ENCODE results near the gene ZNF292.

ZNF292 gene

GRCh38 chr6:87274660-87275274 is 119.4 kb downstream of the ZNF292 start:
- Histone ChIP-seq H3K4me3 (ENCODE audit: extremely low read depth, insufficient read depth, low read length, poor library complexity, severe bottlenecking) (no peak overlapping the region), H3K9me3 (ENCODE audit: control insufficient read depth, low read length) (no peaks in the 10 kb centered on the region), H3K27ac (ENCODE audit: low read depth, low read length, severe bottlenecking) (no peak overlapping the region), H3K36me3 (ENCODE audit: control insufficient read depth, insufficient read depth, low read length) (no peaks in the 10 kb centered on the region), H3K4me1 (ENCODE audit: control insufficient read depth, insufficient read depth, low read length, poor library complexity, severe bottlenecking) (no peaks in the 10 kb centered on the region)
- 96 to 97% methylated on average over 5 of the region's 7 CpGs for WGBS, 2 experiments (ENCODE audit: insufficient coverage in 2 of 2)

- Histone ChIP-seq H3K36me3 (ENCODE audit: control insufficient read depth, insufficient read depth, low read length) (no peaks in the 10 kb centered on the region), H3K27ac (ENCODE audit: low read depth, low read length, severe bottlenecking) (no peak overlapping the region), H3K4me3 (ENCODE audit: extremely low read depth, insufficient read depth, low read length, poor library complexity, severe bottlenecking) (no peak overlapping the region), H3K9me3 (ENCODE audit: control insufficient read depth, low read length) (no peaks in the 10 kb centered on the region), H3K4me1 (ENCODE audit: control insufficient read depth, insufficient read depth, low read length, poor library complexity, severe bottlenecking) (no peaks in the 10 kb centered on the region)
- no CpG with 5 or more reads among the region's 1 CpG for WGBS, 2 experiments (ENCODE audit: insufficient coverage in 2 of 2)
Measured at GRCh38 chr6:87276624-87277023, 121.3 kb downstream of the ZNF292 start.

GRCh38 chr6:87277123-87277522 is 121.8 kb downstream of the ZNF292 start:
- H3K9me3 ChIP-seq (ENCODE audit: control insufficient read depth, low read length), result no peaks in the 10 kb centered on the region
- H3K4me1 ChIP-seq (ENCODE audit: control insufficient read depth, insufficient read depth, low read length, poor library complexity, severe bottlenecking), result no peaks in the 10 kb centered on the region
- no peak overlapping the region for H3K27ac ChIP-seq (ENCODE audit: low read depth, low read length, severe bottlenecking)
- H3K4me3 ChIP-seq (ENCODE audit: extremely low read depth, insufficient read depth, low read length, poor library complexity, severe bottlenecking), result no peak overlapping the region
- no peaks in the 10 kb centered on the region for H3K36me3 ChIP-seq (ENCODE audit: control insufficient read depth, insufficient read depth, low read length)

GRCh38 chr6:87279196-87279595 is 123.8 kb downstream of the ZNF292 start:
- WGBS, 2 experiments (ENCODE audit: insufficient coverage in 2 of 2), result 100% methylated on average over 1 of the region's 2 CpGs; no CpG with 5 or more reads in 1 of the 2 experiments
- Histone ChIP-seq H3K27ac (ENCODE audit: low read depth, low read length, severe bottlenecking) (no peak overlapping the region), H3K9me3 (ENCODE audit: control insufficient read depth, low read length) (no peaks in the 10 kb centered on the region), H3K36me3 (ENCODE audit: control insufficient read depth, insufficient read depth, low read length) (no peaks in the 10 kb centered on the region), H3K4me3 (ENCODE audit: extremely low read depth, insufficient read depth, low read length, poor library complexity, severe bottlenecking) (no peak overlapping the region), H3K4me1 (ENCODE audit: control insufficient read depth, insufficient read depth, low read length, poor library complexity, severe bottlenecking) (no peaks in the 10 kb centered on the region)

- Histone ChIP-seq H3K36me3 (ENCODE audit: control insufficient read depth, insufficient read depth, low read length) (no peaks in the 10 kb centered on the region), H3K4me3 (ENCODE audit: extremely low read depth, insufficient read depth, low read length, poor library complexity, severe bottlenecking) (no peak overlapping the region), H3K27ac (ENCODE audit: low read depth, low read length, severe bottlenecking) (no peak overlapping the region), H3K4me1 (ENCODE audit: control insufficient read depth, insufficient read depth, low read length, poor library complexity, severe bottlenecking) (no peaks in the 10 kb centered on the region), H3K9me3 (ENCODE audit: control insufficient read depth, low read length) (no peaks in the 10 kb centered on the region)
- 67 to 90% methylated on average over 1 of the region's 1 CpG for WGBS, 2 experiments (ENCODE audit: insufficient coverage in 2 of 2)
Measured at GRCh38 chr6:87281426-87281825, 126.1 kb downstream of the ZNF292 start.

- H3K36me3 ChIP-seq (ENCODE audit: control insufficient read depth, insufficient read depth, low read length), result no peaks in the 10 kb centered on the region
- WGBS, 2 experiments (ENCODE audit: insufficient coverage in 2 of 2), result 88% methylated on average over 1 of the region's 1 CpG; no CpG with 5 or more reads in 1 of the 2 experiments
- H3K4me1 ChIP-seq (ENCODE audit: control insufficient read depth, insufficient read depth, low read length, poor library complexity, severe bottlenecking), result no peaks in the 10 kb centered on the region
- H3K27ac ChIP-seq (ENCODE audit: low read depth, low read length, severe bottlenecking), result no peak overlapping the region
- H3K4me3 ChIP-seq (ENCODE audit: extremely low read depth, insufficient read depth, low read length, poor library complexity, severe bottlenecking), result no peak overlapping the region
- no peaks in the 10 kb centered on the region for H3K9me3 ChIP-seq (ENCODE audit: control insufficient read depth, low read length)
Measured at GRCh38 chr6:87282743-87283142, 127.4 kb downstream of the ZNF292 start.

GRCh38 chr6:87283461-87283860 is 128.1 kb downstream of the ZNF292 start:
- Histone ChIP-seq H3K27ac (ENCODE audit: low read depth, low read length, severe bottlenecking) (no peak overlapping the region), H3K4me3 (ENCODE audit: extremely low read depth, insufficient read depth, low read length, poor library complexity, severe bottlenecking) (no peak overlapping the region), H3K9me3 (ENCODE audit: control insufficient read depth, low read length) (no peaks in the 10 kb centered on the region), H3K4me1 (ENCODE audit: control insufficient read depth, insufficient read depth, low read length, poor library complexity, severe bottlenecking) (no peaks in the 10 kb centered on the region), H3K36me3 (ENCODE audit: control insufficient read depth, insufficient read depth, low read length) (no peaks in the 10 kb centered on the region)
- WGBS, 2 experiments (ENCODE audit: insufficient coverage in 2 of 2), result 85% methylated on average over 2 of the region's 3 CpGs; no CpG with 5 or more reads in 1 of the 2 experiments

- no peak overlapping the region for H3K4me3 ChIP-seq (ENCODE audit: extremely low read depth, insufficient read depth, low read length, poor library complexity, severe bottlenecking)
- H3K9me3 ChIP-seq (ENCODE audit: control insufficient read depth, low read length), result no peaks in the 10 kb centered on the region
- H3K27ac ChIP-seq (ENCODE audit: low read depth, low read length, severe bottlenecking), result no peak overlapping the region
- no peaks in the 10 kb centered on the region for H3K36me3 ChIP-seq (ENCODE audit: control insufficient read depth, insufficient read depth, low read length)
- no peaks in the 10 kb centered on the region for H3K4me1 ChIP-seq (ENCODE audit: control insufficient read depth, insufficient read depth, low read length, poor library complexity, severe bottlenecking)
- no CpG with 5 or more reads among the region's 2 CpGs for WGBS, 2 experiments (ENCODE audit: insufficient coverage in 2 of 2)
Measured at GRCh38 chr6:87287251-87287650, 131.9 kb downstream of the ZNF292 start.

- no peaks in the 10 kb centered on the region for H3K36me3 ChIP-seq (ENCODE audit: control insufficient read depth, insufficient read depth, low read length)
- no peak overlapping the region for H3K27ac ChIP-seq (ENCODE audit: low read depth, low read length, severe bottlenecking)
- H3K9me3 ChIP-seq (ENCODE audit: control insufficient read depth, low read length), result no peaks in the 10 kb centered on the region
- H3K4me1 ChIP-seq (ENCODE audit: control insufficient read depth, insufficient read depth, low read length, poor library complexity, severe bottlenecking), result no peaks in the 10 kb centered on the region
- WGBS, 2 experiments (ENCODE audit: insufficient coverage in 2 of 2), result 89 to 92% methylated on average over 2 to 3 of the region's 3 CpGs
- H3K4me3 ChIP-seq (ENCODE audit: extremely low read depth, insufficient read depth, low read length, poor library complexity, severe bottlenecking), result no peak overlapping the region
Measured at GRCh38 chr6:87289571-87289970, 134.2 kb downstream of the ZNF292 start.

GRCh38 chr6:87291883-87292282 is 136.5 kb downstream of the ZNF292 start:
- Histone ChIP-seq H3K36me3 (ENCODE audit: control insufficient read depth, insufficient read depth, low read length) (no peaks in the 10 kb centered on the region), H3K4me1 (ENCODE audit: control insufficient read depth, insufficient read depth, low read length, poor library complexity, severe bottlenecking) (no peaks in the 10 kb centered on the region), H3K27ac (ENCODE audit: low read depth, low read length, severe bottlenecking) (no peak overlapping the region), H3K4me3 (ENCODE audit: extremely low read depth, insufficient read depth, low read length, poor library complexity, severe bottlenecking) (no peak overlapping the region), H3K9me3 (ENCODE audit: control insufficient read depth, low read length) (no peaks in the 10 kb centered on the region)
- no CpG with 5 or more reads among the region's 2 CpGs for WGBS, 2 experiments (ENCODE audit: insufficient coverage in 2 of 2)

GRCh38 chr6:87293526-87293925 is 138.2 kb downstream of the ZNF292 start:
- Histone ChIP-seq H3K27ac (ENCODE audit: low read depth, low read length, severe bottlenecking) (no peak overlapping the region), H3K9me3 (ENCODE audit: control insufficient read depth, low read length) (no peaks in the 10 kb centered on the region), H3K4me1 (ENCODE audit: control insufficient read depth, insufficient read depth, low read length, poor library complexity, severe bottlenecking) (no peaks in the 10 kb centered on the region), H3K4me3 (ENCODE audit: extremely low read depth, insufficient read depth, low read length, poor library complexity, severe bottlenecking) (no peak overlapping the region), H3K36me3 (ENCODE audit: control insufficient read depth, insufficient read depth, low read length) (no peaks in the 10 kb centered on the region)
- 73 to 86% methylated on average over 2 to 4 of the region's 4 CpGs for WGBS, 2 experiments (ENCODE audit: insufficient coverage in 2 of 2)

All from mesodermal cell (in vitro differentiated cells).